ENCODE data around the gene MS4A6E.

MS4A6E gene

DNA sequence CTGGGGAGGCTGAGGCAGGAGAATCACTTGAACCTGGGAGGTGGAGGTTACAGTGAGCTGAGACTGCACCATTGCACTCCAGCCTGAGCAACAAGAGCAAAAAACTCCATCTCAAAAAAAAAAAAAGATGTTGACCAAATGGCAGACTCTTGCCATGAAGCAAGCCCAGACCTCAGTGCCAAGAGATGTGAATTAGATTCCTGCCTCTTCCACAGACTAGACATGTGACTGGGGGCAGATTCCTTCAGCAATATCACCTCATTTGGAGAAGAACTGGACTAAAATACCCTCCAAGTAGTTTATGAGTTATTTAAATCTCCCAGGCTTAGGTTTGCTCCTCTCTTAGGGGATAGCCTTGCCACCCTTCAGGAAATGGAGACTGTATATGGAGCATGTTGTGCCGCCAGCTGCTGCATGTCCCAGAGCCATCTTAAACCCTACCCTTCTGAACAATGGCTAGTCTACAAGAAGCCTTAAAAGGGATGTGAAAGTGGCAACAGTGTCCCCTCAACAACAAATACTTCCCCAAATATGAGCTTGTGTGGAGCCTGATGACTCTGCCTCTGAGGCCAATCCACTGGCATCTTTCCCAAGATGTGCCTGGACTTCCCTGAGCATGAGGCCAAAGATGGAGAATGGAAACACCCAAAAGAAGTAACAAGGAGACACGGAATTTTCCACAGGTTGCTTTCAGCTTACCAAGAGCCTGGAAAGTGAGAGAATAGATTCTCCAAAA, 50.5 kb downstream of the MS4A6E start:
- no peaks in the 10 kb centered on the region for H3K27me3 ChIP-seq
- H3K36me3 ChIP-seq = no peaks in the 10 kb centered on the region
- peak; percentile 75 to 81 for DNase-seq
- H3K4me1 ChIP-seq = no peaks in the 10 kb centered on the region
- no peaks in the 10 kb centered on the region for H3K9me3 ChIP-seq
- intact Hi-C loops (cut with DNase I; ENCODE audit: low total_unique reads) = no loop called here
- TF ChIP-seq, protein P1, sequence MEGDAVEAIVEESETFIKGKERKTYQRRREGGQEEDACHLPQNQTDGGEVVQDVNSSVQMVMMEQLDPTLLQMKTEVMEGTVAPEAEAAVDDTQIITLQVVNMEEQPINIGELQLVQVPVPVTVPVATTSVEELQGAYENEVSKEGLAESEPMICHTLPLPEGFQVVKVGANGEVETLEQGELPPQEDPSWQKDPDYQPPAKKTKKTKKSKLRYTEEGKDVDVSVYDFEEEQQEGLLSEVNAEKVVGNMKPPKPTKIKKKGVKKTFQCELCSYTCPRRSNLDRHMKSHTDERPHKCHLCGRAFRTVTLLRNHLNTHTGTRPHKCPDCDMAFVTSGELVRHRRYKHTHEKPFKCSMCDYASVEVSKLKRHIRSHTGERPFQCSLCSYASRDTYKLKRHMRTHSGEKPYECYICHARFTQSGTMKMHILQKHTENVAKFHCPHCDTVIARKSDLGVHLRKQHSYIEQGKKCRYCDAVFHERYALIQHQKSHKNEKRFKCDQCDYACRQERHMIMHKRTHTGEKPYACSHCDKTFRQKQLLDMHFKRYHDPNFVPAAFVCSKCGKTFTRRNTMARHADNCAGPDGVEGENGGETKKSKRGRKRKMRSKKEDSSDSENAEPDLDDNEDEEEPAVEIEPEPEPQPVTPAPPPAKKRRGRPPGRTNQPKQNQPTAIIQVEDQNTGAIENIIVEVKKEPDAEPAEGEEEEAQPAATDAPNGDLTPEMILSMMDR (IDR thresholded peaks at IDR 0.05) = no peak
- H3K4me3 ChIP-seq = no peak overlapping the region
- no peak overlapping the region for H3K27ac ChIP-seq

GRCh38 chr11:60378354-60378753, 51.3 kb downstream of the MS4A6E start, which contains the start of gene MS4A7:
TSS of gene MS4A7 (plus strand) at chr11:60378532. CDS start at chr11:60383142, 4,610 bp downstream.
- H3K27ac ChIP-seq = no peak within 1 kb of the TSS
- H3K36me3 ChIP-seq = no peaks in the 10 kb centered on the region
- TF ChIP-seq, protein P1 (IDR thresholded peaks at IDR 0.05) = no peak
- DNase-seq = peak; percentile 37 to 72
- intact Hi-C loops (cut with DNase I; ENCODE audit: low total_unique reads) = no loop called here
- no peaks in the 10 kb centered on the region for H3K27me3 ChIP-seq
- H3K4me3 ChIP-seq = peak within 1 kb of the TSS; percentile 26 to 28
- no peaks in the 10 kb centered on the region for H3K9me3 ChIP-seq
- no peaks in the 10 kb centered on the region for H3K4me1 ChIP-seq

- Histone ChIP-seq H3K9me3 (no peaks in the 10 kb centered on the region), H3K4me3 (no peak overlapping the region), H3K27ac (no peak overlapping the region), H3K4me1 (no peaks in the 10 kb centered on the region), H3K36me3 (no peaks in the 10 kb centered on the region), H3K27me3 (no peaks in the 10 kb centered on the region)
- no peak for DNase-seq
- TF ChIP-seq, protein P1 (IDR thresholded peaks at IDR 0.05) = no peak
- intact Hi-C loops (cut with DNase I; ENCODE audit: low total_unique reads) = no loop called here
Observed at GRCh38 chr11:60389279-60389910, 62.3 kb downstream of the MS4A6E start.

GRCh38 chr11:60390419-60390818, 63.4 kb downstream of the MS4A6E start:
- no peak overlapping the region for H3K4me3 ChIP-seq
- intact Hi-C loops (cut with DNase I; ENCODE audit: low total_unique reads) = no loop called here
- no peak for DNase-seq
- H3K27me3 ChIP-seq = no peaks in the 10 kb centered on the region
- TF ChIP-seq, protein P1 (IDR thresholded peaks at IDR 0.05) = no peak
- no peaks in the 10 kb centered on the region for H3K9me3 ChIP-seq
- H3K36me3 ChIP-seq = no peaks in the 10 kb centered on the region
- no peaks in the 10 kb centered on the region for H3K4me1 ChIP-seq
- H3K27ac ChIP-seq = no peak overlapping the region

Measured in tibial artery (tissue), 4 donors.